Brain microvascular endothelial cell (primary cell): ENCODE results near the gene NHLRC3.
A peak's percentile ranks its signal among the peaks of the same experiment; 100 is the strongest.

Experiments
- DNase-seq: peaks from one replicate; pipeline ENCODE4 v3.0.0-alpha.2; 2020
- H3K27ac ChIP-seq: fragments of 250-450 bp; sonication (Bioruptor Pico); 2 replicates; pipeline ENCODE4 v1.5.1; 2020; ENCODE audit warnings: mild to moderate bottlenecking, moderate library complexity
- H3K27me3 ChIP-seq: fragments of 250-450 bp; sonication (Bioruptor Pico); replicated peaks from 2 replicates; pipeline ENCODE4 v1.5.1; 2020; ENCODE audit warnings: mild to moderate bottlenecking
- H3K36me3 ChIP-seq: fragments of 250-450 bp; sonication (Bioruptor Pico); replicated peaks from 2 replicates; pipeline ENCODE4 v1.5.1; 2020; ENCODE audit warnings: mild to moderate bottlenecking
- H3K4me3 ChIP-seq: 2 replicates; pipeline ENCODE4 v1.5.1; 2011; ENCODE audit warnings: low read depth, mild to moderate bottlenecking, control low read depth, low read length, moderate library complexity
- CTCF ChIP-seq: IDR thresholded peaks from 2 replicates; pipeline ENCODE4 v1.5.1; 2011; ENCODE audit warnings: low read depth, mild to moderate bottlenecking, moderate library complexity, low read length, control low read depth, inconsistent platforms; ENCODE audit errors: missing control alignments
- in situ Hi-C: cut with HindIII; loops from 2 replicates; pipeline ENCODE4 v1.10.0; 2017; ENCODE audit warnings: low sequenced_read_pairs, low pct_ligation_motif_present

NHLRC3 gene

GRCh38 chr13:39037410-39037879 is 811 bp upstream of the NHLRC3 start:
- H3K27me3 ChIP-seq = no peaks in the 10 kb centered on the region
- in situ Hi-C loops = no loop called here
- H3K36me3 ChIP-seq = no peaks in the 10 kb centered on the region
- no peak for TF ChIP-seq CTCF
- H3K4me3 ChIP-seq = peak overlapping the region; percentile 93
- H3K27ac ChIP-seq = peak overlapping the region; percentile 86
- DNase-seq = no peak

- Histone ChIP-seq H3K27me3 (no peaks in the 10 kb centered on the region), H3K27ac (peak overlapping the region; percentile 86), H3K4me3 (peak overlapping the region; percentile 93), H3K36me3 (no peaks in the 10 kb centered on the region)
- TF ChIP-seq CTCF = no peak
- in situ Hi-C loops = no loop called here
- DNase-seq = no peak
Measured at GRCh38 chr13:39038569-39039030, 344 bp downstream of the NHLRC3 start.

GRCh38 chr13:39039041-39039440 is 785 bp downstream of the NHLRC3 start:
- in situ Hi-C loops = no loop called here
- H3K27ac ChIP-seq = no peak overlapping the region

GRCh38 chr13:39040206-39040605 is 1.9 kb downstream of the NHLRC3 start:
- H3K27me3 ChIP-seq = no peaks in the 10 kb centered on the region
- no peaks in the 10 kb centered on the region for H3K36me3 ChIP-seq
- TF ChIP-seq CTCF = no peak
- H3K4me3 ChIP-seq = no peak overlapping the region
- H3K27ac ChIP-seq = no peak overlapping the region
- in situ Hi-C loops = no loop called here
- no peak for DNase-seq

More at GRCh38 chr13:39039041-39039440, 785 bp downstream of the NHLRC3 start:
- H3K27me3 ChIP-seq = no peaks in the 10 kb centered on the region
- H3K4me3 ChIP-seq = peak overlapping the region; percentile 93
- DNase-seq = no peak
- no peaks in the 10 kb centered on the region for H3K36me3 ChIP-seq
- no peak for TF ChIP-seq CTCF

- in situ Hi-C loops = no loop called here
- H3K27me3 ChIP-seq = no peaks in the 10 kb centered on the region
- no peak for TF ChIP-seq CTCF
- no peaks in the 10 kb centered on the region for H3K36me3 ChIP-seq
- no peak for DNase-seq
- no peak overlapping the region for H3K4me3 ChIP-seq
- no peak overlapping the region for H3K27ac ChIP-seq
Measured at GRCh38 chr13:39044536-39044935, 6.3 kb downstream of the NHLRC3 start.

GRCh38 chr13:39047560-39047959 is 9.3 kb downstream of the NHLRC3 start:
- no peak overlapping the region for H3K4me3 ChIP-seq
- DNase-seq = no peak
- in situ Hi-C loops = no loop called here
- H3K27ac ChIP-seq = no peak overlapping the region
- H3K36me3 ChIP-seq = no peaks in the 10 kb centered on the region
- no peaks in the 10 kb centered on the region for H3K27me3 ChIP-seq
- peak; percentile 52 for TF ChIP-seq CTCF
